ENCODE measurements around the gene EXOSC10.

The EXOSC10 gene

GRCh38 chr1:11056504-11056903 is 43.2 kb downstream of the EXOSC10 start:
- WGBS (ENCODE audit: insufficient coverage), result 94% methylated on average over 5 of the region's 7 CpGs
- H3K4me1 ChIP-seq (ENCODE audit: control extremely low read depth in 1 of 4, control insufficient read depth in 4 of 4, insufficient read depth in 4 of 4, low read length in 3 of 4), result peaks cover 6 to 20% (median 19%) of the 10 kb centered on the region in 4 experiments

GRCh38 chr1:11055676-11056075 is 44.0 kb downstream of the EXOSC10 start:
- ChIA-PET POLR2A (interaction anchor here (0.6 kb wide), 1 partner anchor 13 kb away, joined by 3 read pairs; no protein-coding TSS in a partner anchor), CTCF (interaction anchor here (0.6 to 1.3 kb wide), 2 partner anchors 24 to 138 kb away, joined by 3 to 4 read pairs; no protein-coding TSS in a partner anchor)
- no peak overlapping the region for H3K4me3 ChIP-seq (ENCODE audit: control insufficient read depth in 1 of 7, extremely low read depth in 1 of 7, insufficient read depth in 4 of 7, low read depth in 2 of 7, low read length in 6 of 7)
- H3K36me3 ChIP-seq (ENCODE audit: control insufficient read depth in 4 of 4, insufficient read depth in 4 of 4, low read length in 3 of 4), result peaks cover 3 to 38% (median 18%) of the 10 kb centered on the region in 4 experiments
- H3K9me3 ChIP-seq (ENCODE audit: control extremely low read depth in 1 of 5, control insufficient read depth in 4 of 5, insufficient read depth in 2 of 5, low read depth in 1 of 5, low read length in 4 of 5), result no peaks in the 10 kb centered on the region
- peaks cover 3 to 16% (median 14%) of the 10 kb centered on the region in 4 experiments for H3K4me1 ChIP-seq (ENCODE audit: control extremely low read depth in 1 of 4, control insufficient read depth in 4 of 4, insufficient read depth in 4 of 4, low read length in 3 of 4)
- WGBS (ENCODE audit: insufficient coverage), result 95% methylated on average over 6 of the region's 12 CpGs
- H3K27ac ChIP-seq (ENCODE audit: insufficient read depth in 1 of 2, low read depth in 1 of 2, low read length in 2 of 2, poor library complexity in 1 of 2, severe bottlenecking in 2 of 2), result no peak overlapping the region
- H3K27me3 ChIP-seq (replicated peaks in 2 of 5; ENCODE audit: control insufficient read depth in 4 of 5, insufficient read depth in 5 of 5, low read length in 4 of 5), result peaks cover 0 to 10% (median 0%) of the 10 kb centered on the region in 5 experiments
- DNase-seq, result no peak

More at GRCh38 chr1:11056504-11056903, 43.2 kb downstream of the EXOSC10 start:
- Histone ChIP-seq H3K27me3 (replicated peaks in 2 of 5; ENCODE audit: control insufficient read depth in 4 of 5, insufficient read depth in 5 of 5, low read length in 4 of 5) (peaks cover 0 to 10% (median 0%) of the 10 kb centered on the region in 5 experiments), H3K4me3 (ENCODE audit: control insufficient read depth in 1 of 7, extremely low read depth in 1 of 7, insufficient read depth in 4 of 7, low read depth in 2 of 7, low read length in 6 of 7) (no peak overlapping the region), H3K9me3 (ENCODE audit: control extremely low read depth in 1 of 5, control insufficient read depth in 4 of 5, insufficient read depth in 2 of 5, low read depth in 1 of 5, low read length in 4 of 5) (no peaks in the 10 kb centered on the region), H3K27ac (ENCODE audit: insufficient read depth in 1 of 2, low read depth in 1 of 2, low read length in 2 of 2, poor library complexity in 1 of 2, severe bottlenecking in 2 of 2) (no peak overlapping the region), H3K36me3 (ENCODE audit: control insufficient read depth in 4 of 4, insufficient read depth in 4 of 4, low read length in 3 of 4) (peaks cover 3 to 38% (median 18%) of the 10 kb centered on the region in 4 experiments)
- POLR2A ChIA-PET, result no interaction called here
- CTCF ChIA-PET, result interaction anchor here (0.6 to 1.3 kb wide), 3 partner anchors 10 to 604 kb away, joined by 3 to 4 read pairs (median 4); no protein-coding TSS in a partner anchor
- DNase-seq, result no peak

GRCh38 chr1:11054666-11055065 is 45.0 kb downstream of the EXOSC10 start:
- no peak for DNase-seq
- Histone ChIP-seq H3K27me3 (replicated peaks in 2 of 5; ENCODE audit: control insufficient read depth in 4 of 5, insufficient read depth in 5 of 5, low read length in 4 of 5) (peaks cover 0 to 10% (median 0%) of the 10 kb centered on the region in 5 experiments), H3K4me1 (ENCODE audit: control extremely low read depth in 1 of 4, control insufficient read depth in 4 of 4, insufficient read depth in 4 of 4, low read length in 3 of 4) (peaks cover 0 to 12% (median 11%) of the 10 kb centered on the region in 4 experiments), H3K4me3 (ENCODE audit: control insufficient read depth in 1 of 7, extremely low read depth in 1 of 7, insufficient read depth in 4 of 7, low read depth in 2 of 7, low read length in 6 of 7) (no peak overlapping the region), H3K9me3 (ENCODE audit: control extremely low read depth in 1 of 5, control insufficient read depth in 4 of 5, insufficient read depth in 2 of 5, low read depth in 1 of 5, low read length in 4 of 5) (no peaks in the 10 kb centered on the region), H3K27ac (ENCODE audit: insufficient read depth in 1 of 2, low read depth in 1 of 2, low read length in 2 of 2, poor library complexity in 1 of 2, severe bottlenecking in 2 of 2) (no peak overlapping the region), H3K36me3 (ENCODE audit: control insufficient read depth in 4 of 4, insufficient read depth in 4 of 4, low read length in 3 of 4) (peaks cover 3 to 38% (median 18%) of the 10 kb centered on the region in 4 experiments)
- WGBS (ENCODE audit: insufficient coverage), result 97% methylated on average over 19 of the region's 22 CpGs
- CTCF ChIA-PET, result interaction anchor here (2.1 kb wide), 1 partner anchor 23 kb away, joined by 4 read pairs; no protein-coding TSS in a partner anchor
- POLR2A ChIA-PET, result no interaction called here

GRCh38 chr1:11054181-11054580 is 45.5 kb downstream of the EXOSC10 start:
- CTCF ChIA-PET, result interaction anchor here (2.1 kb wide), 1 partner anchor 23 kb away, joined by 4 read pairs; no protein-coding TSS in a partner anchor

GRCh38 chr1:11053758-11054137 is 45.9 kb downstream of the EXOSC10 start:
- Histone ChIP-seq H3K9me3 (ENCODE audit: control extremely low read depth in 1 of 5, control insufficient read depth in 4 of 5, insufficient read depth in 2 of 5, low read depth in 1 of 5, low read length in 4 of 5) (no peaks in the 10 kb centered on the region), H3K27me3 (replicated peaks in 2 of 5; ENCODE audit: control insufficient read depth in 4 of 5, insufficient read depth in 5 of 5, low read length in 4 of 5) (peaks cover 0 to 10% (median 0%) of the 10 kb centered on the region in 5 experiments), H3K4me3 (ENCODE audit: control insufficient read depth in 1 of 7, extremely low read depth in 1 of 7, insufficient read depth in 4 of 7, low read depth in 2 of 7, low read length in 6 of 7) (no peak overlapping the region), H3K27ac (ENCODE audit: insufficient read depth in 1 of 2, low read depth in 1 of 2, low read length in 2 of 2, poor library complexity in 1 of 2, severe bottlenecking in 2 of 2) (no peak overlapping the region), H3K4me1 (ENCODE audit: control extremely low read depth in 1 of 4, control insufficient read depth in 4 of 4, insufficient read depth in 4 of 4, low read length in 3 of 4) (peaks cover 0 to 6% (median 4%) of the 10 kb centered on the region in 4 experiments), H3K36me3 (ENCODE audit: control insufficient read depth in 4 of 4, insufficient read depth in 4 of 4, low read length in 3 of 4) (peaks cover 3 to 38% (median 18%) of the 10 kb centered on the region in 4 experiments)
- WGBS (ENCODE audit: insufficient coverage), result 79% methylated on average over 9 of the region's 10 CpGs
- ChIA-PET POLR2A (no interaction called here), CTCF (interaction anchor here (2.1 kb wide), 1 partner anchor 22 kb away, joined by 4 read pairs; no protein-coding TSS in a partner anchor)
- peak in 2 of 3 donors; percentile 22 to 29 for DNase-seq

More at GRCh38 chr1:11054181-11054580, 45.5 kb downstream of the EXOSC10 start:
- Histone ChIP-seq H3K4me3 (ENCODE audit: control insufficient read depth in 1 of 7, extremely low read depth in 1 of 7, insufficient read depth in 4 of 7, low read depth in 2 of 7, low read length in 6 of 7) (no peak overlapping the region), H3K27ac (ENCODE audit: insufficient read depth in 1 of 2, low read depth in 1 of 2, low read length in 2 of 2, poor library complexity in 1 of 2, severe bottlenecking in 2 of 2) (no peak overlapping the region), H3K27me3 (replicated peaks in 2 of 5; ENCODE audit: control insufficient read depth in 4 of 5, insufficient read depth in 5 of 5, low read length in 4 of 5) (peaks cover 0 to 10% (median 0%) of the 10 kb centered on the region in 5 experiments), H3K4me1 (ENCODE audit: control extremely low read depth in 1 of 4, control insufficient read depth in 4 of 4, insufficient read depth in 4 of 4, low read length in 3 of 4) (peaks cover 0 to 10% (median 8%) of the 10 kb centered on the region in 4 experiments), H3K9me3 (ENCODE audit: control extremely low read depth in 1 of 5, control insufficient read depth in 4 of 5, insufficient read depth in 2 of 5, low read depth in 1 of 5, low read length in 4 of 5) (no peaks in the 10 kb centered on the region), H3K36me3 (ENCODE audit: control insufficient read depth in 4 of 4, insufficient read depth in 4 of 4, low read length in 3 of 4) (peaks cover 3 to 38% (median 18%) of the 10 kb centered on the region in 4 experiments)
- POLR2A ChIA-PET, result no interaction called here
- DNase-seq, result no peak
- 98% methylated on average over 6 of the region's 7 CpGs for WGBS (ENCODE audit: insufficient coverage)

GRCh38 chr1:11052839-11053757 is 46.6 kb downstream of the EXOSC10 start:
- ChIA-PET POLR2A (no interaction called here), CTCF (interaction anchor here (0.7 to 2.1 kb wide), 2 partner anchors 15 to 22 kb away, joined by 4 read pairs; no protein-coding TSS in a partner anchor)
- DNase-seq, result peak in 1 of 3 donors; percentile 18
- Histone ChIP-seq H3K36me3 (ENCODE audit: control insufficient read depth in 4 of 4, insufficient read depth in 4 of 4, low read length in 3 of 4) (peaks cover 3 to 38% (median 18%) of the 10 kb centered on the region in 4 experiments), H3K9me3 (ENCODE audit: control extremely low read depth in 1 of 5, control insufficient read depth in 4 of 5, insufficient read depth in 2 of 5, low read depth in 1 of 5, low read length in 4 of 5) (no peaks in the 10 kb centered on the region), H3K27me3 (replicated peaks in 2 of 5; ENCODE audit: control insufficient read depth in 4 of 5, insufficient read depth in 5 of 5, low read length in 4 of 5) (peaks cover 0 to 10% (median 0%) of the 10 kb centered on the region in 5 experiments), H3K27ac (ENCODE audit: insufficient read depth in 1 of 2, low read depth in 1 of 2, low read length in 2 of 2, poor library complexity in 1 of 2, severe bottlenecking in 2 of 2) (no peak overlapping the region), H3K4me3 (ENCODE audit: control insufficient read depth in 1 of 7, extremely low read depth in 1 of 7, insufficient read depth in 4 of 7, low read depth in 2 of 7, low read length in 6 of 7) (no peak overlapping the region), H3K4me1 (ENCODE audit: control extremely low read depth in 1 of 4, control insufficient read depth in 4 of 4, insufficient read depth in 4 of 4, low read length in 3 of 4) (peaks cover 0 to 2% (median 0%) of the 10 kb centered on the region in 4 experiments)
- WGBS (ENCODE audit: insufficient coverage), result 39% methylated on average over 27 of the region's 29 CpGs
